Neural cell (in vitro differentiated cells): ENCODE measurements around the gene LIX1L. TPM values are rescaled to one million over a fixed set of nuclear protein-coding genes. Genes with fewer than 3 reads are reported as not detected.
A peak's percentile ranks its signal among the peaks of the same experiment; 100 is the strongest.

Experiments
- H2AFZ ChIP-seq: fragments of 200-600, 300-800 bp; sonication (generic), shearing (Covaris generic); 2 replicates; pipeline ENCODE4 v1.6.0; 2014; ENCODE audit warnings: low read depth, mild to moderate bottlenecking, antibody characterized with exemption, low read length, moderate library complexity
- H3F3A ChIP-seq: fragments of 200-600 bp; shearing (Covaris generic); 2 replicates; pipeline ENCODE4 v1.6.1; 2016; ENCODE audit warnings: mild to moderate bottlenecking, moderate library complexity, mixed read lengths, antibody characterized with exemption, low read length; ENCODE audit not compliant: insufficient read depth, poor library complexity, severe bottlenecking
- H3K27ac ChIP-seq: fragments of 200-600, 300-800 bp; sonication (generic), shearing (Covaris generic); 2 replicates; pipeline ENCODE4 v1.5.1; 2014; ENCODE audit warnings: mild to moderate bottlenecking, low read length, moderate library complexity
- H3K27me3 ChIP-seq: fragments of 300-800, 200-600 bp; sonication (generic), shearing (Covaris generic); 2 replicates; pipeline ENCODE4 v1.6.0; 2014; ENCODE audit warnings: mild to moderate bottlenecking, low read depth, low read length, moderate library complexity; ENCODE audit not compliant: insufficient read depth
- H3K36me3 ChIP-seq: fragments of 300-800, 200-600 bp; sonication (generic), shearing (Covaris generic); 2 replicates; pipeline ENCODE4 v1.5.1; 2014; ENCODE audit warnings: mild to moderate bottlenecking, antibody characterized with exemption, low read length, moderate library complexity; ENCODE audit not compliant: insufficient read depth
- H3K4me2 ChIP-seq: fragments of 300-800, 200-600 bp; sonication (generic), shearing (Covaris generic); 2 replicates; pipeline ENCODE4 v1.6.0; 2014; ENCODE audit warnings: mild to moderate bottlenecking, low read length
- H3K4me3 ChIP-seq: fragments of 300-800, 200-600 bp; sonication (generic), shearing (Covaris generic); 2 replicates; pipeline ENCODE4 v1.5.1; 2014; ENCODE audit warnings: mild to moderate bottlenecking, low read length, moderate library complexity
- H3K79me2 ChIP-seq: fragments of 200-600 bp; shearing (Covaris generic); replicated peaks from 2 replicates; pipeline ENCODE4 v1.6.0; 2014; ENCODE audit warnings: mild to moderate bottlenecking, low read length, moderate library complexity; ENCODE audit not compliant: insufficient read depth
- H3K9ac ChIP-seq: fragments of 300-800, 200-600 bp; sonication (generic), shearing (Covaris generic); 2 replicates; pipeline ENCODE4 v1.6.1; 2016; ENCODE audit warnings: mild to moderate bottlenecking, low read length, mixed read lengths
- H3K9me2 ChIP-seq: fragments of 200-600 bp; shearing (Covaris generic); 2 replicates; pipeline ENCODE4 v1.6.1; 2016; ENCODE audit warnings: mild to moderate bottlenecking, low read length, mixed read lengths; ENCODE audit not compliant: insufficient read depth
- H3K9me3 ChIP-seq: fragments of 200-600, 300-800 bp; sonication (generic), shearing (Covaris generic); 2 replicates; pipeline ENCODE4 v1.6.1; 2016; ENCODE audit warnings: mild to moderate bottlenecking, mixed run types, low read length, moderate library complexity, mixed read lengths
- H4K20me1 ChIP-seq: fragments of 200-600 bp; shearing (Covaris generic); 2 replicates; pipeline ENCODE4 v1.6.1; 2016; ENCODE audit warnings: mild to moderate bottlenecking, mixed run types; ENCODE audit not compliant: insufficient read depth
- CTCF ChIP-seq: fragments of 450-650 bp; IDR thresholded peaks from 2 replicates; pipeline ENCODE4 v1.5.1; 2014; ENCODE audit warnings: antibody characterized with exemption, mild to moderate bottlenecking, moderate library complexity; ENCODE audit not compliant: poor library complexity, severe bottlenecking
- EP300 ChIP-seq: fragments of 450-650 bp; conservative IDR thresholded peaks from 2 replicates; pipeline ENCODE4 v1.6.1; 2014; ENCODE audit warnings: antibody characterized with exemption, mild to moderate bottlenecking, moderate library complexity; ENCODE audit not compliant: poor library complexity, severe bottlenecking
- EZH2 ChIP-seq: fragments of 200-600, 300-800 bp; shearing (Covaris generic), sonication (generic); IDR thresholded peaks from 2 replicates; pipeline ENCODE4 v1.6.1; 2014; ENCODE audit warnings: antibody characterized with exemption, low read length, borderline replicate concordance, mild to moderate bottlenecking; ENCODE audit not compliant: insufficient read depth, poor library complexity, severe bottlenecking
- MXI1 ChIP-seq: fragments of 450-650 bp; conservative IDR thresholded peaks from 2 replicates; pipeline ENCODE4 v1.6.1; 2014; ENCODE audit warnings: antibody characterized with exemption, mild to moderate bottlenecking; ENCODE audit not compliant: poor library complexity, severe bottlenecking
- POLR2AphosphoS5 ChIP-seq: IDR thresholded peaks from 2 replicates; pipeline ENCODE4 v1.6.1; 2012
- RAD21 ChIP-seq: fragments of 450-650 bp; conservative IDR thresholded peaks from 2 replicates; pipeline ENCODE4 v1.6.1; 2014; ENCODE audit warnings: antibody characterized with exemption, mild to moderate bottlenecking, moderate library complexity
- SMC3 ChIP-seq: fragments of 450-650 bp; conservative IDR thresholded peaks from 2 replicates; pipeline ENCODE4 v1.6.1; 2014; ENCODE audit warnings: antibody characterized with exemption, mild to moderate bottlenecking, moderate library complexity; ENCODE audit not compliant: poor library complexity
- TAF1 ChIP-seq: IDR thresholded peaks from 2 replicates; pipeline ENCODE4 v1.6.1; 2012; ENCODE audit warnings: low read depth
- polyA plus RNA-seq: library from polyadenylated mRNA; depleted of rRNA; stranded (reverse); fragments of >200 nt; gene quantifications from 2 replicates; pipeline ENCODE4 v1.2.3, GENCODE V29; 2014
- TF ChIP-seq, protein P1 (sequence below): IDR thresholded peaks from 2 replicates; pipeline ENCODE4 v1.6.1; 2012; ENCODE audit warnings: borderline replicate concordance

LIX1L gene
- polyA plus RNA-seq, 1 donor from 2014 or later, result 17.0 TPM

GRCh38 chr1:145980457-145980994, 22.7 kb upstream of the LIX1L start:
- Histone ChIP-seq H2AFZ (no peak overlapping the region), H3K9ac (peak overlapping the region; percentile 57)

GRCh38 chr1:145979746-145980456, 22.1 kb upstream of the LIX1L start:
- Histone ChIP-seq H3K9me2 (no peaks in the 10 kb centered on the region), H3K9ac (peak overlapping the region; percentile 57), H3K36me3 (no peaks in the 10 kb centered on the region), H3K27ac (peak overlapping the region; percentile 90), H3K4me2 (peak overlapping the region; percentile 21), H3K27me3 (no peaks in the 10 kb centered on the region), H3K9me3 (no peaks in the 10 kb centered on the region), H3F3A (no peaks in the 10 kb centered on the region), H2AFZ (no peak overlapping the region), H3K4me3 (peak overlapping the region; percentile 49), H4K20me1 (no peaks in the 10 kb centered on the region), H3K79me2 (no peaks in the 10 kb centered on the region)
- TF ChIP-seq TAF1, result no peak
- TF ChIP-seq EP300, result no peak
- TF ChIP-seq, protein P1, sequence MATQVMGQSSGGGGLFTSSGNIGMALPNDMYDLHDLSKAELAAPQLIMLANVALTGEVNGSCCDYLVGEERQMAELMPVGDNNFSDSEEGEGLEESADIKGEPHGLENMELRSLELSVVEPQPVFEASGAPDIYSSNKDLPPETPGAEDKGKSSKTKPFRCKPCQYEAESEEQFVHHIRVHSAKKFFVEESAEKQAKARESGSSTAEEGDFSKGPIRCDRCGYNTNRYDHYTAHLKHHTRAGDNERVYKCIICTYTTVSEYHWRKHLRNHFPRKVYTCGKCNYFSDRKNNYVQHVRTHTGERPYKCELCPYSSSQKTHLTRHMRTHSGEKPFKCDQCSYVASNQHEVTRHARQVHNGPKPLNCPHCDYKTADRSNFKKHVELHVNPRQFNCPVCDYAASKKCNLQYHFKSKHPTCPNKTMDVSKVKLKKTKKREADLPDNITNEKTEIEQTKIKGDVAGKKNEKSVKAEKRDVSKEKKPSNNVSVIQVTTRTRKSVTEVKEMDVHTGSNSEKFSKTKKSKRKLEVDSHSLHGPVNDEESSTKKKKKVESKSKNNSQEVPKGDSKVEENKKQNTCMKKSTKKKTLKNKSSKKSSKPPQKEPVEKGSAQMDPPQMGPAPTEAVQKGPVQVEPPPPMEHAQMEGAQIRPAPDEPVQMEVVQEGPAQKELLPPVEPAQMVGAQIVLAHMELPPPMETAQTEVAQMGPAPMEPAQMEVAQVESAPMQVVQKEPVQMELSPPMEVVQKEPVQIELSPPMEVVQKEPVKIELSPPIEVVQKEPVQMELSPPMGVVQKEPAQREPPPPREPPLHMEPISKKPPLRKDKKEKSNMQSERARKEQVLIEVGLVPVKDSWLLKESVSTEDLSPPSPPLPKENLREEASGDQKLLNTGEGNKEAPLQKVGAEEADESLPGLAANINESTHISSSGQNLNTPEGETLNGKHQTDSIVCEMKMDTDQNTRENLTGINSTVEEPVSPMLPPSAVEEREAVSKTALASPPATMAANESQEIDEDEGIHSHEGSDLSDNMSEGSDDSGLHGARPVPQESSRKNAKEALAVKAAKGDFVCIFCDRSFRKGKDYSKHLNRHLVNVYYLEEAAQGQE, result peak; percentile 21
- TF ChIP-seq EZH2, result no peak
- TF ChIP-seq POLR2AphosphoS5, result peak; percentile 24
- no peak for TF ChIP-seq RAD21
- TF ChIP-seq MXI1, result no peak

More at GRCh38 chr1:145980457-145980994, 22.7 kb upstream of the LIX1L start:
- H3K9me3 ChIP-seq, result no peaks in the 10 kb centered on the region
- H3K9me2 ChIP-seq, result no peaks in the 10 kb centered on the region
- peak overlapping the region; percentile 90 for H3K27ac ChIP-seq
- no peak overlapping the region for H3K4me2 ChIP-seq
- no peaks in the 10 kb centered on the region for H4K20me1 ChIP-seq
- H3K27me3 ChIP-seq, result no peaks in the 10 kb centered on the region
- H3K4me3 ChIP-seq, result peak overlapping the region; percentile 49
- no peaks in the 10 kb centered on the region for H3K36me3 ChIP-seq
- TF ChIP-seq EP300 (no peak), SMC3 (no peak), EZH2 (no peak), RAD21 (no peak), TAF1 (no peak), POLR2AphosphoS5 (no peak), CTCF (no peak), MXI1 (no peak)
- TF ChIP-seq, protein P1, result no peak
- no peaks in the 10 kb centered on the region for H3F3A ChIP-seq
- no peaks in the 10 kb centered on the region for H3K79me2 ChIP-seq
